Measurements from ENCODE around the gene DPPA5. TPM values are rescaled to one million over a fixed set of nuclear protein-coding genes. Genes with fewer than 3 reads are reported as not detected.

DPPA5 gene
- total RNA-seq, 2 donors from 2014 or later, result 4.1 TPM; not detected in 1

GRCh38 chr6:73341335-73341734 is 12.7 kb downstream of the DPPA5 start:
- intact Hi-C loops (cut with DNase I), result no loop called here
- 100% methylated on average over 1 of the region's 1 CpG for WGBS

DNA sequence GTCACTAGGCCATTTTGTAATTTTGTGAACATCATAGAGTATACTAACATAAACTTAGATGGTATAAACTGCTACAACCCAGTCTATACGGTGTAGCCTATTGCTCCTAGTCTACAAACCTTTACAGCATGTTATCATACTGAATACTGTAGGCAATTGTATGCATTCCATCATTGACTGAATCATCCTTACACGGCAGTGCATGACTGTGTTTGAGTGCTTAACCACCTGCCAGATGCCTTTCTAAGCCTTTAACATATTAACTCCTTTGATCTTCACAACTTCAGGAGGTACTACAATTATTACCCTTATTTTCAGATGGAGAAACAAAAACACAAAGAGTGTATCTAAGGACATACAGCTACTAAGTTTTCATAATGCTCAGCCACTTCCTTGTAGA is 14.0 kb downstream of the DPPA5 start:
- Histone ChIP-seq H3K4me3 (no peak overlapping the region), H3K36me3 (no peaks in the 10 kb centered on the region), H3K4me1 (replicated peaks) (no peaks in the 10 kb centered on the region), H3K9me3 (no peaks in the 10 kb centered on the region), H3K27ac (no peak overlapping the region), H3K27me3 (replicated peaks; ENCODE audit: insufficient read depth) (no peaks in the 10 kb centered on the region)
- intact Hi-C loops (cut with DNase I), result no loop called here
- TF ChIP-seq POLR2AphosphoS5 (IDR thresholded peaks at IDR 0.05) (no peak), POLR2A (IDR thresholded peaks at IDR 0.05) (no peak)
- DNase-seq (ENCODE audit: low spot score), result no peak
- 46% methylated on average over 2 of the region's 2 CpGs for WGBS

More at GRCh38 chr6:73341335-73341734, 12.7 kb downstream of the DPPA5 start:
- no peaks in the 10 kb centered on the region for H3K4me1 ChIP-seq (replicated peaks)
- no peak overlapping the region for H3K27ac ChIP-seq
- no peaks in the 10 kb centered on the region for H3K9me3 ChIP-seq
- no peak overlapping the region for H3K4me3 ChIP-seq
- no peaks in the 10 kb centered on the region for H3K27me3 ChIP-seq (replicated peaks; ENCODE audit: insufficient read depth)
- DNase-seq (ENCODE audit: low spot score), result no peak
- no peaks in the 10 kb centered on the region for H3K36me3 ChIP-seq
- TF ChIP-seq, protein P1, sequence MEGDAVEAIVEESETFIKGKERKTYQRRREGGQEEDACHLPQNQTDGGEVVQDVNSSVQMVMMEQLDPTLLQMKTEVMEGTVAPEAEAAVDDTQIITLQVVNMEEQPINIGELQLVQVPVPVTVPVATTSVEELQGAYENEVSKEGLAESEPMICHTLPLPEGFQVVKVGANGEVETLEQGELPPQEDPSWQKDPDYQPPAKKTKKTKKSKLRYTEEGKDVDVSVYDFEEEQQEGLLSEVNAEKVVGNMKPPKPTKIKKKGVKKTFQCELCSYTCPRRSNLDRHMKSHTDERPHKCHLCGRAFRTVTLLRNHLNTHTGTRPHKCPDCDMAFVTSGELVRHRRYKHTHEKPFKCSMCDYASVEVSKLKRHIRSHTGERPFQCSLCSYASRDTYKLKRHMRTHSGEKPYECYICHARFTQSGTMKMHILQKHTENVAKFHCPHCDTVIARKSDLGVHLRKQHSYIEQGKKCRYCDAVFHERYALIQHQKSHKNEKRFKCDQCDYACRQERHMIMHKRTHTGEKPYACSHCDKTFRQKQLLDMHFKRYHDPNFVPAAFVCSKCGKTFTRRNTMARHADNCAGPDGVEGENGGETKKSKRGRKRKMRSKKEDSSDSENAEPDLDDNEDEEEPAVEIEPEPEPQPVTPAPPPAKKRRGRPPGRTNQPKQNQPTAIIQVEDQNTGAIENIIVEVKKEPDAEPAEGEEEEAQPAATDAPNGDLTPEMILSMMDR (IDR thresholded peaks at IDR 0.05), result no peak
- no peak for TF ChIP-seq POLR2AphosphoS5 (IDR thresholded peaks at IDR 0.05)
- TF ChIP-seq POLR2A (IDR thresholded peaks at IDR 0.05), result no peak

DNA sequence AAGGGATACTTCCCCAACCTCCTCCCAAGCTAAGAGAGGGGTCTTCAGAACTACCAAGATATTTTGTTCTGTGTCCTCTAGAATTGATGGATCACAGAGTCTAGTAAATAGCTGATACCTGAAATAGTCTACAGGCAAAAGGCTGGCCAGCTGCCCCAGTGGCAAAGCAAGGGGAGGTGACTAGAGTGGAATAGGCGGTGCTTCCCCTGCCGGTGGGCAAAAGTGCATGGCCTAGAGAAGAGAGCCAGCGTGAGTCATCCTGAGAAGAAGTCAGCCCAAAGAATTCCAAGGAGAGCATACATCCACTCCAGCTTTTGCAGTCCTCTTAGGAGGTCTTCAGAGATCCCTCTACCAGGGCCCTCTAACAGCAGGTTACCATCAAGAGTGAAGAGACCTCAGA is 14.7 kb downstream of the DPPA5 start:
- DNase-seq (ENCODE audit: low spot score), result no peak
- Histone ChIP-seq H3K9me3 (no peaks in the 10 kb centered on the region), H3K4me1 (replicated peaks) (no peaks in the 10 kb centered on the region), H3K36me3 (no peaks in the 10 kb centered on the region), H3K4me3 (no peak overlapping the region), H3K27me3 (replicated peaks; ENCODE audit: insufficient read depth) (no peaks in the 10 kb centered on the region), H3K27ac (no peak overlapping the region)
- WGBS, result 77% methylated on average over 3 of the region's 3 CpGs
- intact Hi-C loops (cut with DNase I), result no loop called here
- TF ChIP-seq POLR2AphosphoS5 (IDR thresholded peaks at IDR 0.05), result no peak
- no peak for TF ChIP-seq POLR2A (IDR thresholded peaks at IDR 0.05)
- TF ChIP-seq, protein P1 (IDR thresholded peaks at IDR 0.05), result no peak

- H3K27me3 ChIP-seq (replicated peaks; ENCODE audit: insufficient read depth), result no peaks in the 10 kb centered on the region
- DNase-seq (ENCODE audit: low spot score), result no peak
- WGBS, result 41% methylated on average over 3 of the region's 3 CpGs
- no peaks in the 10 kb centered on the region for H3K36me3 ChIP-seq
- H3K27ac ChIP-seq, result no peak overlapping the region
- no peak for TF ChIP-seq POLR2A (IDR thresholded peaks at IDR 0.05)
- TF ChIP-seq, protein P1 (IDR thresholded peaks at IDR 0.05), result no peak
- no peak for TF ChIP-seq POLR2AphosphoS5 (IDR thresholded peaks at IDR 0.05)
- H3K4me1 ChIP-seq (replicated peaks), result no peaks in the 10 kb centered on the region
- H3K9me3 ChIP-seq, result no peaks in the 10 kb centered on the region
- intact Hi-C loops (cut with DNase I), result no loop called here
- H3K4me3 ChIP-seq, result no peak overlapping the region
These were observed 24.9 kb downstream of the DPPA5 start for GRCh38 chr6:73329201-73329600.

- Histone ChIP-seq H3K4me1 (replicated peaks) (no peaks in the 10 kb centered on the region), H3K4me3 (no peak overlapping the region), H3K27ac (no peak overlapping the region), H3K27me3 (replicated peaks; ENCODE audit: insufficient read depth) (no peaks in the 10 kb centered on the region), H3K9me3 (no peaks in the 10 kb centered on the region), H3K36me3 (no peaks in the 10 kb centered on the region)
- TF ChIP-seq, protein P1 (IDR thresholded peaks at IDR 0.05), result no peak
- TF ChIP-seq POLR2A (IDR thresholded peaks at IDR 0.05), result no peak
- no peak for TF ChIP-seq POLR2AphosphoS5 (IDR thresholded peaks at IDR 0.05)
- intact Hi-C loops (cut with DNase I), result no loop called here
- 41% methylated on average over 3 of the region's 3 CpGs for WGBS
- no peak for DNase-seq (ENCODE audit: low spot score)
These were observed 25.3 kb downstream of the DPPA5 start for GRCh38 chr6:73328790-73329189.

All from prostate gland (tissue), 2 donors.